ENCODE results near the gene NYAP2.

GRCh38 chr2:225502971-225503370, 103.5 kb downstream of the NYAP2 start:
- TF ChIP-seq E2F5 (CRISPR knock-in tag; IDR thresholded peaks at IDR 0.05) (no peak), CBFB (CRISPR knock-in tag; IDR thresholded peaks at IDR 0.05; ENCODE audit: low read depth) (no peak), JAZF1 (CRISPR knock-in tag; IDR thresholded peaks at IDR 0.05) (no peak), CREB1 (CRISPR knock-in tag; IDR thresholded peaks at IDR 0.05) (no peak), SP1 (CRISPR knock-in tag; conservative IDR thresholded peaks at IDR 0.05) (no peak), IRF2 (CRISPR knock-in tag; IDR thresholded peaks at IDR 0.05; ENCODE audit: borderline replicate concordance, low read depth) (no peak), CDX4 (CRISPR knock-in tag; IDR thresholded peaks at IDR 0.05; ENCODE audit: borderline replicate concordance) (no peak), ATF6 (CRISPR knock-in tag; IDR thresholded peaks at IDR 0.05) (no peak), ZNF512 (CRISPR knock-in tag; IDR thresholded peaks at IDR 0.05; ENCODE audit: borderline replicate concordance) (no peak)
- TF ChIP-seq, protein P1, sequence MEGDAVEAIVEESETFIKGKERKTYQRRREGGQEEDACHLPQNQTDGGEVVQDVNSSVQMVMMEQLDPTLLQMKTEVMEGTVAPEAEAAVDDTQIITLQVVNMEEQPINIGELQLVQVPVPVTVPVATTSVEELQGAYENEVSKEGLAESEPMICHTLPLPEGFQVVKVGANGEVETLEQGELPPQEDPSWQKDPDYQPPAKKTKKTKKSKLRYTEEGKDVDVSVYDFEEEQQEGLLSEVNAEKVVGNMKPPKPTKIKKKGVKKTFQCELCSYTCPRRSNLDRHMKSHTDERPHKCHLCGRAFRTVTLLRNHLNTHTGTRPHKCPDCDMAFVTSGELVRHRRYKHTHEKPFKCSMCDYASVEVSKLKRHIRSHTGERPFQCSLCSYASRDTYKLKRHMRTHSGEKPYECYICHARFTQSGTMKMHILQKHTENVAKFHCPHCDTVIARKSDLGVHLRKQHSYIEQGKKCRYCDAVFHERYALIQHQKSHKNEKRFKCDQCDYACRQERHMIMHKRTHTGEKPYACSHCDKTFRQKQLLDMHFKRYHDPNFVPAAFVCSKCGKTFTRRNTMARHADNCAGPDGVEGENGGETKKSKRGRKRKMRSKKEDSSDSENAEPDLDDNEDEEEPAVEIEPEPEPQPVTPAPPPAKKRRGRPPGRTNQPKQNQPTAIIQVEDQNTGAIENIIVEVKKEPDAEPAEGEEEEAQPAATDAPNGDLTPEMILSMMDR (IDR thresholded peaks at IDR 0.05): no peak
- TF ChIP-seq, protein P2, sequence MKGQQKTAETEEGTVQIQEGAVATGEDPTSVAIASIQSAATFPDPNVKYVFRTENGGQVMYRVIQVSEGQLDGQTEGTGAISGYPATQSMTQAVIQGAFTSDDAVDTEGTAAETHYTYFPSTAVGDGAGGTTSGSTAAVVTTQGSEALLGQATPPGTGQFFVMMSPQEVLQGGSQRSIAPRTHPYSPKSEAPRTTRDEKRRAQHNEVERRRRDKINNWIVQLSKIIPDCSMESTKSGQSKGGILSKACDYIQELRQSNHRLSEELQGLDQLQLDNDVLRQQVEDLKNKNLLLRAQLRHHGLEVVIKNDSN (CRISPR knock-in tag; IDR thresholded peaks at IDR 0.05): no peak
- TF ChIP-seq, protein P3, sequence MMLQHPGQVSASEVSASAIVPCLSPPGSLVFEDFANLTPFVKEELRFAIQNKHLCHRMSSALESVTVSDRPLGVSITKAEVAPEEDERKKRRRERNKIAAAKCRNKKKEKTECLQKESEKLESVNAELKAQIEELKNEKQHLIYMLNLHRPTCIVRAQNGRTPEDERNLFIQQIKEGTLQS (CRISPR knock-in tag; conservative IDR thresholded peaks at IDR 0.05): no peak

Data from WTC11 (cell line).